Stimulated activated CD4-positive, alpha-beta T cell treated with anti-CD3 and anti-CD28 coated beads, Interleukin-4, amount 100 ng/mL, for 1 hour (primary cell): ENCODE data around the gene VPS13D.
A peak's percentile ranks its signal among the peaks of the same experiment; 100 is the strongest.
"Not testable (repeated sequence)": the region's sequence is repeated elsewhere in the genome, so short reads cannot be mapped to it uniquely, and the experiment has no call there.

Source experiments
- DNase-seq: peaks from one replicate; pipeline ENCODE4 v3.0.0-alpha.2; 2020

Gene VPS13D

DNA sequence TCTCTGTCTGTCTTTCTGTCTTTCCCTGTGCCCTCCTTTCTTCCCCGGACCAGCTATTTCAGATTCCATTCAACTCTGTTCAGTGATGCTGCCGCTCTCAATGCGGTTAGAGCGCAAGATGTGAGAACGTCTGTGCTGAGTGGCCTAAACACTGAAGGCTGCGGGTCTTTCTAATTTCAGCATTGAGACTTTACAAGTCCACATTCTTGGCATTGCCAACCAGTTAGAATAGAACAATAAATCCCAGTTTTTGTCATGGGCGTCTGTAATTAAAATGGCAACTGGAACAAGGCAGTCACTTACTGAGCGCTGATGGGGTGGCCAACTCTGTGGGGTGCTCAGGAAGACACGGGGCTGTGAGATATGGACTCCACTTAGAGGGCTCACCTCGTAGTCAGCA lies 275.4 kb downstream of the VPS13D start:
- DNase-seq, result no peak

DNA sequence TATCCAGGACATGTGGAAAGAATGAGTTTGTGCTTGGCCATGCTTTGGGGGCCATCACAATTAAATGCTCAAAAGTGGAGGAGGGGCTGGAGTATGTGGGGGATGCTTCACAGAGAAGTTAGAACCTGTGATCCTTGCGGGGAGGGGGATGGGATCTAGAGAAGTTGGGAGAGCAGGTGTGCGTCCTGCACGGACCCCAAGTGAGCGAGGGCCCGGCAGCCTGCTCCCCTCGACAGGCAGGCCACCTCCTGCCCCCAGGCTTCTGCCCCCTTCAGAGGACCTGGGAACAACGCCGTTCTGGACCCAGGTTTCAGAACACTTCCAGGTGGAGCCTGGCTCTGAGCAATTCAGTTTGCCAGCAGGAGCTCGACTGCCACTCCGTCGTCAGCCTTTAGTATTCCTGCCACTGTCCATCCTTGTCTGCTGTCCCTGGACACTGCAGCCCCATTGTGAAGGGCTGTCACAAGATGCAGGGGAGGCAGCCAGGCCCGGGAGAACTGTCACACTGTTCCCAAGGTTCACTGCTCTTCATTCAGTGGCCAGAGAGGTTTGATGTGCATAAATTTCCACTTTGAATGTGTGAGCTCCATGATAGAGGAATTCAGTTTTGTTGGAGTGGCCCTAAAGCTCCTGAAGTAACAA lies 275.9 kb downstream of the VPS13D start:
- DNase-seq, result no peak

DNA sequence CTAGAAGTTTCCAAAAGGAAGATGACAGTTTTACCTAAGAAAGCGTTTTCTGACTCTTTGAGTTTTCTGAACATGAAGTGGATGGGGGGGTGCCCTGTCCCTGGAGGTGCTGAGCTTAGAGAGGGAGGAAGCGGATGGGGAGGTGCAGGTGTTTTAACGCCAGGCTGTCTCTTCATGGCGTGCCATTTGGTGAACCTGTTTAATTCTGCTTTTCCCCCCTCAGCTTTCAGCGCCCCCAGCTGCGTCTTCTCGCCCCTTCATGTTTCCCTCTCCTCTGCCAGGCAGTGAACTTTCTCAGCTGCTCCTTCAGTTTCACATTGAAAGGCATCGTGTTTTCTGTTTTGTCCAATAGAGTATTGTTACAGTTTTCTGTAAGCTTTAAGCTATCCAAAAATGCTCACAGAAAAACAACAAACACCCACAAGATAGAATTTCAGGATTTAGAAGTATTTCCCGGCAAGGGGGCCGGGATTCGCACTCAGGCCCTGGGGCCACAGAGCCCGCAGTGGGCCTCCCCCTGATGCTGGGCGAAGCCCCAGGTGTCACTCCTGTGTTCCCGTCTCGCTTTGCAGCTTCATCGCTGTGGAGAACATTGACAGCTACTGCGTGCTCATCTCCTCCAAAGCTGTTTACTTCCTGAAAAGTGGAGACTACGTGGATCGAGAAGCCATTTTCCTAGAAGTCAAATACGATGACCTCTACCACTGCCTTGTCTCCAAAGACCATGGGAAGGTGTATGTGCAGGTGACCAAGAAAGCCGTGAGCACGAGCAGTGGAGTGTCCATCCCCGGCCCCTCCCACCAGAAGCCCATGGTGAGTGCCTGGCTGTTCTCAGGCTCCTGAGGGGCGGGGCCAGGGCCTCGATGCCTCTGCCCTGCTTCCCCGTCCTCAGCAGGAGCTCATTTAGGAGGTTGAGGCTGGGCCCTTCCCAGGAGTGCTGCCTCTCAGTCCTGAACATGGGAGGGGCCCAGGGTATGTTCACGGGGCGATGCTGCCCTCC lies 276.8 kb downstream of the VPS13D start:
- no peak for DNase-seq

DNA sequence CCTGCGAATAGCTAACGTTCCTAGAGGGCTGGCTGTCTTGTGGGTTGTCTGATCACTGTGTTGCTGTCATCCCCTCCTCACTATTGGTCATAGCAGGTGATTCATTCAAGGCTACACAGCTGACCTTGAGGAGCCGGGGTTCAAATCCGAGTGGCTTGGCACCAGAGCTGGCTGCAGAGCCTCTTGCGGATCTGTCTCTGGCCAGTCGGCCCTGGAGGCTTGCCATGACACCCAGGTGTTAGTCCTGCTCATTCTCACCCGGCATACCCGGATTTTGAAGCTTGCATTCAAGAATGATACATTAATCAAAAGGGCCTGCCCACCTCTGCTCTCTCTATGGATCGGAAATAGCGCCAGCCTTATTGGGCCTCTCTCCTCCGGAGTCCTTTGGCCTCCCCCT lies 277.8 kb downstream of the VPS13D start:
- DNase-seq, result no peak

DNA sequence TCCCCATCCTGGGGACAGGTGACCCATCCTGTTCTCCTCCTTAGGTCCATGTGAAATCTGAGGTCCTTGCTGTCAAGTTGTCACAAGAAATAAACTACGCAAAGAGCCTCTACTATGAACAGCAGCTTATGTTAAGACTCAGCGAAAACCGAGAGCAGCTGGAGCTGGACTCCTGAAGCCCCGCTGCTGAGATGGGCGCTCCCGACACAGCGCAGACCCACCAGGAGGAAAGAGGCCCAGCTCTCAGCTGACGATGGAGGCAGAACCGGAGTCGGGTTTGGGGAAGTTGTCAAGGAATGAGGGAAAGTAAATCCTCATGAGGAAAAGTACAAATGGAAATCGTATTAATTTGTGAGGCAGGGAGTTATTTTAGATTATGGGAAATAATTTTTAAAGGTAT lies 279.0 kb downstream of the VPS13D start:
- DNase-seq, result no peak

GRCh38 chr1:12511128-12511484 lies 281.3 kb downstream of the VPS13D start:
- DNase-seq, result no peak

DNA sequence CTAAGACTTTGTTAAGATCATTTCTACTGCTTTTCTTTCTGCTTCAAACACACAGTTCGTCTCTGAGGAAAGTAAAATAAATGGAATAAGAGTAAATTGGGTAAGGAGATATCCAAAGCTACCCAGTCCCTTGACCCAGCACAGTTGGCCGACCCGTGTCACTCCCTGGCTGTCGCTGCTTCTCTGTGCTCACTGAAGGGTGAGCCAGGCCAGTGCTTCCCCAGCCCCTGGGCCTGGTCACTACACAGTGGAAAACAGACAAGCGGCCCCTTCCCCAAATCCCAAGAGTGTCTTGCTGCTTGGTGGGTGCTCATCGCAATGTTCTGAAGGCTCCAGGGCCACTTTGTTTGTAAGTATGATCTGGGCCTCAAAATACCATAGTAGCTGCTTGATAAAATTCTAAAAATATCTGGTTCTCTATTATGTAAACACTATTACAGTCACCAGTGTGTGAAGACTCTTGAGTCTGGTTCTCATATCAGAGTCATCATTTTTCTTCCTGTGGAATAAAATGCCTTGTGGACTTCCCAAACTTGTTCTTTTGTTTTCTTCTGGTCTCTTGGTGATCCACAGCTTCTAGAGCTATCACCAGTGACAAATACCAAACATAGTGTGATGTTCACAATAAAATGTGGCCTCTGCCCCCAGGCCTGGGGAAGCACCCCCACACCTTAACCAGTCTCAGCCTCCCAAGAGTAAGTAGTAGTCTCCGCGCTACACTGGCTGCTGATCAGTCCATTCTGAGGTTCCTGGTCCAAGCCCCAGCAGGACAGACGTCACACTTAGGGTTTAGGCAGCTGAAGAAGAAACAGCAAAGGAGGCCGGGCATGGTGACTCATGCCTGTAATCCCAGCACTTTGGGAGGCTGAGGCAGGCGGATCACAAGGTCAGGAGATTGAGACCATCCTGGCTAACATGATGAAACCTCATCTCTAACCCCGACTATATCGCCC lies 282.0 kb downstream of the VPS13D start:
- no peak for DNase-seq

DNA sequence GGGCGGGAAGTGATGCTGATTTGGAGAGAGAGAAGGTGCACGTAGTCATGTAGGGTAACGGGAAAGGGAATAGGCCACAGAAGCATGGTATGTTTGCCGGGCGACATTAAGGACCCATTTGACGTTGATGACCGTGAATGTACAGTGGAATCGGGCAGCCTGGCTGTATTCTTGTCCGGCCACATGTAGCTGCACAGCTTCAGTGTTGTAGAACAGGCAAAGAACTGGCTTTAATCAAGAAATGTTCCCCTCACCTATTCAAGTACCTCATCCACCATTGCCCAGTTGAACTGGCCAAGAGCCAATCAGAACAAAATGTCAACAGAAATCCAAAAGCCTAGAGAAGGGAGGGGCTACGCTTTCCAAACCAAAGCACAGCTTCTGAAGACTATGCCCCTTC lies 283.4 kb downstream of the VPS13D start:
- DNase-seq, result no peak

- no peak for DNase-seq
Measured at GRCh38 chr1:12514590-12514989, 284.8 kb downstream of the VPS13D start.

- no peak for DNase-seq
Measured at GRCh38 chr1:12515234-12515633, 285.4 kb downstream of the VPS13D start.

DNA sequence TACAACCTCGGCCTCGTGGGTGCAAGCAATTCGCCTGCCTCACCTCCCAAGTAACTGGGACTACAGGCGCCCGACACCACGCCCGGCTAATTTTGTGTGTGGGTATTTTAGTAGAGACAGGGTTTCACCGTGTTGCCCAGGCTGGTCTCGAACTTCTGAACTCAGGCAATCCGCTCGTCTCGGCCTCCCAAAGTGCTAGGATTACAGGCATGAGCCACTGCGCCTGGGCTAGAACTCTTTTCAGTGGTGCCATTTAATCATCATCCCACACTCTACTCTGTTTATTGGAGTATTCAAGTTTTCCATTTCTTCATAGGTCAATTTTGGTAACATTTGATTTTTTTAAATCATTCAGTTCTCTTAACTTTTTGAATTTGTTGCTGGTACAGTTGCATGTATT lies 286.9 kb downstream of the VPS13D start:
- no peak for DNase-seq

DNA sequence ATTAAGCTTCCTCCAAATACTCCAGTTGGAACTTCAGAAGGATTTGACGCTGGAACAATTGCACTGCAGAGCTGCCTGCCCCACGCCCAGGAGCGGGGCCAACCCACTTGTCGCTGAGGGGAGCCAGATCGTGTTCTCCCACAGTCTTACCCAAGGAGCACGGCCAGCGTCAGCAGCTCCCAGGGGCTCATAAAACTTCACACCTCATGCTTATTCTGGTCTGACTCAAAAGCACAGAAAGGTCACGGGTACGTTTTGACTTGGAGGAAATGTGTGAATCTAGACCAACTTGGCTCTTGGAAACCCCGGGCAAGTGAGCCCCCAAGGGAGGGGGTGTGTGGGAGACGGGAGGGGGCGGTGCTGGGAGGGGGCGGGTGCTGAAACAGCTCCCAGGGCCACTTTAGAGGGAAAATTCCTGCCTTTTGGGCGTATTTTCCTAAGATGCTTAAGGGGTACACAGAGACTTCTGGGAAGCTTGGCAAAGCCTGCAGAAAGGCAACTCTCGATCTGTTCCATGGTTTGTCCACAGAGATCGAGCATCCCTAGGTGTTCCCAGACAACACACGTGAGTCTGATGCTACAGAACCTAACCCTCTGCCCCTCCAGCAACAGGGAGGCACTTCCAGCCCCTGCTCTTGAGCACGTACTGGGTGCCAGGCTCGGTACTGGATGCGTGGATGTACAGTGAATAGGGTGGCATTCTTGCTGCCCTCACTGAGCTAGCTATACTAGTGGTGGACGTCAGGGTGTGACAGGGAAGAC lies 289.3 kb downstream of the VPS13D start:
- DNase-seq, result peak; percentile 27

GRCh38 chr1:12519693-12520364 lies 290.0 kb downstream of the VPS13D start:
- no peak for DNase-seq

GRCh38 chr1:12521096-12521495 lies 291.3 kb downstream of the VPS13D start:
- DNase-seq, result no peak

- not testable (repeated sequence) for DNase-seq
Measured at GRCh38 chr1:12522780-12523179, 292.9 kb downstream of the VPS13D start.

DNA sequence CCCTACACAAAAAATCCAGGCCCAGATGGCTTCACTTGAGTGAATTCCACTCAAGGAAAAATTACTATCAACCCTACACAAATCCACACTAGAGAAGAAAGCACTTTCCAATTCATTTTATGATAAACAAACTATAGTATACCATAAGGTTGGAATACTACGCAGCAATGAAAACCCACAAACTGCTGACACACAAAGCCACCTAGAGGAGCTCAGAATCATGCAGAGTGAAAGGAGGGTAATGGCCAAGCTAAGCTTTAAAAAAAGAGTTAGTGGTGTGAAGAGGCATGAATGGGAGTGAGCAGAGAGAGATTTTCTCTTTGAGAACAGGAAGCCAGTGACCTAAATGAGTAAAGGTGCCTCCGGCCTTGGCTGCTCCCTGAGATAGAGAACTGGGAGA lies 294.4 kb downstream of the VPS13D start:
- no peak for DNase-seq

- DNase-seq, result no peak
Measured at GRCh38 chr1:12525311-12526181, 295.7 kb downstream of the VPS13D start.

GRCh38 chr1:12527564-12527963 lies 297.7 kb downstream of the VPS13D start:
- no peak for DNase-seq

DNA sequence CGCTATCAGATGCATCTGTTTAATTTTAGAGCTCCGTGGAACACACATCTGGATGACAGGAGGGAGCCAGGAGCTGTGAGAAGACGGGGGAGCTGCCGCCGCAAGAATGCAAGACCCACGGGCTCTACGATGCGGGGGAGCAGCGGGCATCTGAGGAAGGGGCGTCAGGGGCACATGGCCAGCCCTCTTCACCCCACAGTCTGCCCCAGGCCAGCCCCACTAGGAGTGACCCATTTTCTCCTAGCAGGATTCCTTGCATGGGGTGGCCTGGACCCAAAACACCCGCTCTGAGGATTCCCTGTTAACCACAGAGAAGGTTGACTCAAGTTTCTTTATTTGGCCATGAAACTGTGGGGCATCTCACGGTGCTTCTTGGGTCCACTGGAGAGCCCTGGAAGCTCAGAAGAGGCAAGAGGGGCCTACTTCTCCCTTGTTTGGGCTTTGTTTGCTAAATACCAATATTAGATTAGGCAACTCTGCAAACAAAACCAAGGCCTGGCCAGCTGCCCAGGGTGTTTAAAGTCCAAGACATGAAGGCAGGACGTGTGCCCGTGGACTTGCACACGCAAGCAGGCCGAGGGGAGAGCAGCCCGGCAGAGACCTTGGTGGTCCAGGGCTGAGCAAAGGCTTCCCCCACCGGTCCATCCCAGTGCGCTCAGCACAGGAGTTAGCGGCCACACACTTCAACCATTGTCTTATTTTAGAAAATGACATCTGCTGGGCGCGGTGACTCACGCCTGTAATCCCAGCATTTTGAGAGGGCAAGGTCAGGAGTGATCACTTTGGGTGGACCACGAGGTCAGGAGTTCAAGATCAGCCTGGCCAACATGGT lies 298.4 kb downstream of the VPS13D start:
- DNase-seq, result no peak
